HepG2 (cell line): ENCODE measurements around the gene ARFGAP1. TPM values are rescaled to one million over a fixed set of nuclear protein-coding genes. Genes with fewer than 3 reads are reported as not detected.

Experiments used
- ATAC-seq: fragments of 200-7000 bp; cut with Tn5 transposase; 3 replicates; pipeline ENCODE4 v1.9.1; 2020; ENCODE audit warnings: mild to moderate bottlenecking, moderate library complexity
- BruUV-seq: library from RNA; stranded (reverse); fragments of 400-500 nt; replicated peaks from 2 replicates; lab custom pipeline; 2021; lab: Mats Ljungman, UMichigan
- CTCF ChIA-PET: fragments of 300-600 bp; formaldehyde crosslinking; extraction: SDS; loops from one replicate; lab custom pipeline; 2021; ENCODE audit warnings: low total read pairs, inconsistent platforms, low intra/inter-chr PET ratio; lab: Yijun Ruan, JAX
- POLR2A ChIA-PET: fragments of 350-600 bp; sonication (Branson Sonifier 250); formaldehyde crosslinking; loops from one replicate; lab custom pipeline; 2020; ENCODE audit warnings: antibody characterized with exemption, inconsistent platforms; lab: Yijun Ruan, JAX
- DNase-seq: peaks from one replicate; pipeline ENCODE4 v3.0.0-alpha.2; 2015; ENCODE audit warnings: low spot score
- FAIRE-seq: peaks from 3 replicates; lab custom pipeline; 2011; peaks lifted over from hg19 to GRCh38; lab: Jason Lieb, UNC
- H2AFZ ChIP-seq: one replicate; pipeline ENCODE4 v1.6.1; 2011; ENCODE audit warnings: low read length, inconsistent platforms
- H3K27ac ChIP-seq: fragments of 300-600 bp; 3 replicates; pipeline ENCODE4 v1.8.0; 2011; ENCODE audit warnings: mixed run types, mild to moderate bottlenecking, mixed read lengths, low read length, inconsistent platforms; ENCODE audit not compliant: insufficient read depth; ENCODE audit errors: extremely low read length
- H3K27me3 ChIP-seq, 2 experiments: fragments of 200-600 bp in 1 of 2; 2 replicates in 1 of 2; 3 replicates in 1 of 2; pipeline versions ENCODE4 v1.6.0 to v1.8.0; 2011; ENCODE audit warnings: low read length in 2 of 2, mild to moderate bottlenecking in 2 of 2, moderate library complexity in 2 of 2, inconsistent platforms in 1 of 2; ENCODE audit not compliant: insufficient read depth in 2 of 2, control insufficient read depth in 1 of 2
- H3K36me3 ChIP-seq, 2 experiments: fragments of 200-600 bp in 1 of 2; replicated peaks in 1 of 2; 2 replicates in 1 of 2; 3 replicates in 1 of 2; pipeline versions ENCODE4 v1.5.1 to v1.8.0; 2011; ENCODE audit warnings: low read length in 2 of 2, inconsistent platforms in 1 of 2; ENCODE audit not compliant: insufficient read depth in 2 of 2, control insufficient read depth in 1 of 2
- H3K4me1 ChIP-seq: 2 replicates; pipeline ENCODE4 v1.5.1; 2012; ENCODE audit warnings: low read length, inconsistent platforms; ENCODE audit not compliant: insufficient read depth
- H3K4me2 ChIP-seq: 2 replicates; pipeline ENCODE4 v1.6.0; 2011; ENCODE audit warnings: low read depth, low read length, inconsistent platforms
- H3K4me3 ChIP-seq, 3 experiments: fragments of 200-600 bp in 1 of 3; sonication (generic), shearing (Covaris generic) in 1 of 3; replicated peaks in 1 of 3; 2 replicates each; pipeline ENCODE4 v1.5.1; 2011 to 2016; ENCODE audit warnings: low read length in 3 of 3, inconsistent platforms in 2 of 3, low read depth in 2 of 3, mild to moderate bottlenecking in 2 of 3, control low read depth in 1 of 3, mixed read lengths in 1 of 3; ENCODE audit not compliant: insufficient read depth in 1 of 3
- H3K79me2 ChIP-seq: one replicate; pipeline ENCODE4 v1.6.1; 2011; ENCODE audit warnings: low read length, inconsistent platforms; ENCODE audit not compliant: insufficient read depth
- H3K9ac ChIP-seq: 2 replicates; pipeline ENCODE4 v1.6.0; 2011; ENCODE audit warnings: mild to moderate bottlenecking, low read depth, low read length, inconsistent platforms; ENCODE audit not compliant: insufficient read depth
- H3K9me3 ChIP-seq: 2 replicates; pipeline ENCODE4 v1.5.1; 2012; ENCODE audit warnings: mild to moderate bottlenecking, low read length
- H4K20me1 ChIP-seq: 2 replicates; pipeline ENCODE4 v1.6.0; 2011; ENCODE audit warnings: inconsistent platforms, mild to moderate bottlenecking, low read length, moderate library complexity; ENCODE audit not compliant: insufficient read depth
- BHLHE40 ChIP-seq: IDR thresholded peaks from 2 replicates; pipeline ENCODE4 v1.6.1; 2011; ENCODE audit warnings: low read length, improper control_type of control experiment
- FIP1L1 ChIP-seq: fragments of 200-400 bp; formaldehyde crosslinking; IDR thresholded peaks from 2 replicates; pipeline ENCODE4 v1.6.1; 2018; ENCODE audit warnings: low read depth, mild to moderate bottlenecking, low read length, moderate library complexity, borderline replicate concordance; ENCODE audit not compliant: insufficient read depth
- GATAD1 ChIP-seq: IDR thresholded peaks from 2 replicates; pipeline ENCODE4 v1.6.1; 2016; ENCODE audit warnings: missing genetic modification reagents, missing compliant biosample characterization
- MAFG ChIP-seq: sonication (generic); formaldehyde crosslinking; IDR thresholded peaks from 2 replicates; pipeline ENCODE4 v1.5.1; 2020; ENCODE audit warnings: mild to moderate bottlenecking, missing genetic modification reagents
- PHF20 ChIP-seq: sonication (generic); formaldehyde crosslinking; IDR thresholded peaks from 2 replicates; pipeline ENCODE4 v1.5.0; 2020; ENCODE audit warnings: mild to moderate bottlenecking, missing genetic modification reagents
- RARA ChIP-seq: IDR thresholded peaks from 2 replicates; pipeline ENCODE4 v1.6.1; 2016; ENCODE audit warnings: missing genetic modification reagents, missing compliant biosample characterization
- SIN3A ChIP-seq: IDR thresholded peaks from 2 replicates; pipeline ENCODE4 v1.6.1; 2011; ENCODE audit warnings: low read depth, mild to moderate bottlenecking, control low read depth, low read length, borderline replicate concordance
- YEATS4 ChIP-seq: sonication (generic); formaldehyde crosslinking; IDR thresholded peaks from 2 replicates; pipeline ENCODE4 v1.4.0; 2020; ENCODE audit warnings: missing genetic modification reagents, borderline replicate concordance
- ZNF263 ChIP-seq: sonication (generic); formaldehyde crosslinking; IDR thresholded peaks from 2 replicates; pipeline ENCODE4 v1.4.0; 2020; ENCODE audit warnings: missing genetic modification reagents
- ZNF652 ChIP-seq: IDR thresholded peaks from 2 replicates; pipeline ENCODE4 v1.6.1; 2016; ENCODE audit warnings: low read depth, borderline replicate concordance
- ZNF75D ChIP-seq: sonication (generic); formaldehyde crosslinking; IDR thresholded peaks from 2 replicates; pipeline ENCODE4 v1.8.1; 2023; ENCODE audit warnings: missing genetic modification reagents, mild to moderate bottlenecking, borderline replicate concordance
- whole genome bisulfite sequencing: methylation state at CpG from one replicate; pipeline ENCODE4 v1.1.6; 2017; ENCODE audit warnings: low lambda C conversion rate; 5-methylcytosine and 5-hydroxymethylcytosine counted together
- in situ Hi-C: cut with HindIII; loops from 2 replicates; pipeline ENCODE4 v1.10.0; 2017; ENCODE audit warnings: low pct_unique_long_range_greater_than_20kb; ENCODE audit not compliant: extremely low pct_ligation_motif_present
- intact Hi-C: fragments of 100-400 bp; cut with micrococcal nuclease; formaldehyde crosslinking; loops from one replicate; pipeline ENCODE4 v1.10.0; 2022; ENCODE audit not compliant: unreplicated experiment
- polyA plus RNA-seq, 8 experiments: library from polyadenylated mRNA; depleted of rRNA in 3 of 8; stranded (reverse) in 7 of 8; unstranded in 1 of 8; fragments of >200 nt; fragmentation: Illumina TruSeq in 4 of 8; extraction: Trizol in 4 of 8; gene quantifications; 2 replicates each; pipeline versions ENCODE4 v1.2.1 to v1.2.3, GENCODE V29; 2011 to 2016; ENCODE audit warnings: low read depth in 4 of 8, missing spikeins in 1 of 8, mixed read lengths in 1 of 8; ENCODE audit not compliant: insufficient read depth in 1 of 8
- total RNA-seq, 5 experiments: library from RNA; depleted of rRNA; stranded (reverse); fragments of >200 nt; fragmentation: Illumina TruSeq; extraction: Trizol; gene quantifications; 2 replicates each; pipeline ENCODE4 v1.2.3, GENCODE V29; 2016; ENCODE audit warnings: low read depth in 1 of 5
- TF ChIP-seq, protein P1 (sequence below): sonication (generic); formaldehyde crosslinking; IDR thresholded peaks from 2 replicates; pipeline ENCODE4 v1.5.0; 2020; ENCODE audit warnings: mild to moderate bottlenecking, missing genetic modification reagents, moderate library complexity

The ARFGAP1 gene
- total and polyA plus RNA-seq, 2 of the 13 experiments (the other 11 are each of a cell fraction or from before 2014, with no cell fraction given), result 132 TPM

- TF ChIP-seq MAFG (CRISPR knock-in tag) (no peak), GATAD1 (CRISPR knock-in tag) (no peak), ZNF75D (CRISPR knock-in tag) (no peak), YEATS4 (CRISPR knock-in tag) (no peak)
Observed at GRCh38 chr20:63322933-63323273, 50.3 kb downstream of the ARFGAP1 start (continued).

- no peak overlapping the region for H3K9ac ChIP-seq
- in situ Hi-C loops (no loop called here), intact Hi-C loops (no loop called here)
- WGBS, result 19% methylated on average over 18 of the region's 18 CpGs
- CTCF ChIA-PET, result no interaction called here
- no peaks in the 10 kb centered on the region for H3K79me2 ChIP-seq
- TF ChIP-seq, protein P1, sequence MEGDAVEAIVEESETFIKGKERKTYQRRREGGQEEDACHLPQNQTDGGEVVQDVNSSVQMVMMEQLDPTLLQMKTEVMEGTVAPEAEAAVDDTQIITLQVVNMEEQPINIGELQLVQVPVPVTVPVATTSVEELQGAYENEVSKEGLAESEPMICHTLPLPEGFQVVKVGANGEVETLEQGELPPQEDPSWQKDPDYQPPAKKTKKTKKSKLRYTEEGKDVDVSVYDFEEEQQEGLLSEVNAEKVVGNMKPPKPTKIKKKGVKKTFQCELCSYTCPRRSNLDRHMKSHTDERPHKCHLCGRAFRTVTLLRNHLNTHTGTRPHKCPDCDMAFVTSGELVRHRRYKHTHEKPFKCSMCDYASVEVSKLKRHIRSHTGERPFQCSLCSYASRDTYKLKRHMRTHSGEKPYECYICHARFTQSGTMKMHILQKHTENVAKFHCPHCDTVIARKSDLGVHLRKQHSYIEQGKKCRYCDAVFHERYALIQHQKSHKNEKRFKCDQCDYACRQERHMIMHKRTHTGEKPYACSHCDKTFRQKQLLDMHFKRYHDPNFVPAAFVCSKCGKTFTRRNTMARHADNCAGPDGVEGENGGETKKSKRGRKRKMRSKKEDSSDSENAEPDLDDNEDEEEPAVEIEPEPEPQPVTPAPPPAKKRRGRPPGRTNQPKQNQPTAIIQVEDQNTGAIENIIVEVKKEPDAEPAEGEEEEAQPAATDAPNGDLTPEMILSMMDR (CRISPR knock-in tag), result peak; percentile 18; the same call in 1 of the 2 replicates
- TF ChIP-seq RARA (no peak), ZNF652 (CRISPR knock-in tag) (no peak), PHF20 (CRISPR knock-in tag) (no peak), FIP1L1 (no peak), SIN3A (no peak), ZNF263 (CRISPR knock-in tag) (peak; percentile 69), BHLHE40 (no peak)
- H3K4me3 ChIP-seq, result no peak overlapping the region
- FAIRE-seq (no peak), ATAC-seq (no peak), DNase-seq (no peak)
- H3K9me3 ChIP-seq, result no peaks in the 10 kb centered on the region
- peaks cover 8 to 33% of the 10 kb centered on the region in 2 experiments; a peak in 4 of 5 replicates for H3K27me3 ChIP-seq
- no peaks in the 10 kb centered on the region for H3K4me1 ChIP-seq
- H2AFZ ChIP-seq, result no peak overlapping the region
- H3K27ac ChIP-seq, result no peak overlapping the region
- H4K20me1 ChIP-seq, result no peaks in the 10 kb centered on the region; the same call in 1 of the 2 replicates
- no peaks in the 10 kb centered on the region for H3K36me3 ChIP-seq
- H3K4me2 ChIP-seq, result no peak overlapping the region
- no TSS peak for BruUV-seq
- POLR2A ChIA-PET, result no interaction called here
Observed at GRCh38 chr20:63323357-63323981, 50.9 kb downstream of the ARFGAP1 start.
